Esophagus squamous epithelium (tissue), 5 donors: ENCODE measurements around the gene DLX3. TPM values are rescaled to one million over a fixed set of nuclear protein-coding genes. Genes with fewer than 3 reads are reported as not detected.

Experiments used
- DNase-seq: peaks from one replicate; lab custom pipeline; 2025; lab: John Stamatoyannopoulos, UW
- H3K27ac ChIP-seq, 4 donors: fragments of 200-600 bp; sonication (generic); one replicate each; pipeline ENCODE4 v1.5.1; 2016 to 2019; ENCODE audit warnings: mild to moderate bottlenecking in 1 of 4
- H3K27me3 ChIP-seq, 4 donors: fragments of 200-600 bp; sonication (generic); 1 replicate in 3 of 4; 2 replicates in 1 of 4; pipeline versions ENCODE4 v1.5.1 to v1.6.0; 2017 to 2021; ENCODE audit warnings: antibody characterized with exemption in 1 of 4
- H3K36me3 ChIP-seq, 3 donors: fragments of 200-600 bp; sonication (generic); one replicate each; pipeline ENCODE4 v1.5.1; 2016 to 2019
- H3K4me1 ChIP-seq, 3 donors: fragments of 200-600 bp; sonication (generic); one replicate each; pipeline ENCODE4 v1.5.1; 2017 to 2019
- H3K4me3 ChIP-seq, 4 donors: fragments of 200-600 bp; sonication (generic); 1 replicate in 3 of 4; 2 replicates in 1 of 4; pipeline ENCODE4 v1.5.1; 2016 to 2019; ENCODE audit warnings: mild to moderate bottlenecking in 2 of 4, moderate library complexity in 1 of 4
- H3K9me3 ChIP-seq, 3 donors: fragments of 200-600 bp; sonication (generic); one replicate each; pipeline ENCODE4 v1.5.1; 2016 to 2019
- POLR2A ChIP-seq, 4 donors: fragments of 450-650 bp; IDR thresholded peaks; one replicate each; pipeline ENCODE4 v1.6.1; 2017; ENCODE audit warnings: antibody characterized with exemption in 4 of 4, mild to moderate bottlenecking in 4 of 4, moderate library complexity in 3 of 4
- WGBS, 2 donors: methylation state at CpG; one replicate each; pipeline ENCODE4 v1.1.5; 2018; 5-methylcytosine and 5-hydroxymethylcytosine counted together
- intact Hi-C: fragments of 100-400 bp; cut with DNase I; formaldehyde crosslinking; loops from one replicate; pipeline ENCODE4 v1.15.0; 2022
- total RNA-seq, 4 donors: library from RNA; depleted of rRNA; stranded (reverse); fragments of >200 nt; gene quantifications; one replicate each; pipeline ENCODE4 v1.1.0, GENCODE V29; 2016
- TF ChIP-seq, protein P1 (sequence below), 6 experiments: fragments of 450-650 bp in 4 of 6; fragments of 200-600 bp in 2 of 6; sonication (generic) in 2 of 6; IDR thresholded peaks; one replicate each; pipeline ENCODE4 v1.5.1; 2016 to 2019; ENCODE audit warnings: antibody characterized with exemption in 6 of 6, mild to moderate bottlenecking in 4 of 6, moderate library complexity in 4 of 6
- donor health status: DM: yes; HTN: yes; CAD: no.

DLX3 gene
- total RNA-seq, 4 donors from 2014 or later, result 0.76 to 2.0 (median 1.4) TPM

DNA sequence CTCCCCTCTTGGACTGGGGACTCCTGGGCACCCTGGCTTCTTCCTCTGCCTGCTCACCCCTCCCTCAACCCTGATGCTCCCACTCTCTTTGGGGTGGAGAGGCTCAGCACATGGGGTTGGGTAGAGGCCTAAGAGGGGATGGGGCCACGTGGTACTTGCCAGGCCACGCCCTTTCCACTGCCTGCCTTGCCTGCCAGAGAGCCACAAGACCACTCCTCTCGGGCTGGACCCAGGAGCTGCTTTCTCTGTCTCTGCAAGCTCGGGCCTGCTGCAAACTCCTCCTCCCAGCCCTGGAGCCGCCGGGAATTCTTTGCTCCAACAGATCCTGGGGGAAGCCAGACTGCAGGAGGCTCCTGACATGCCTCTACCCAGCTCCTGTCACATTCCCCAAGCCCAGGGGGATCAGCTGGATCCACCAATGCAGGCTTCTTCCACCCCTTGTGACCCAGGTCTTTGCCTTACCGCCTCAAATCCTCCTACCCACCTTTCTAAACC is 14.3 kb downstream of the DLX3 start:
- WGBS, 2 donors, result 34 to 40% methylated on average over 1 to 6 of the region's 7 CpGs
- Histone ChIP-seq H3K9me3 (no peaks in the 10 kb centered on the region), H3K4me3 (no peak overlapping the region), H3K27me3 (peaks cover 0 to 83% (median 0%) of the 10 kb centered on the region in 4 donors), H3K4me1 (peaks cover 0 to 68% (median 15%) of the 10 kb centered on the region in 3 donors), H3K27ac (no peak overlapping the region), H3K36me3 (no peaks in the 10 kb centered on the region)
- TF ChIP-seq POLR2A (IDR thresholded peaks at IDR 0.05), result no peak
- TF ChIP-seq, protein P1, sequence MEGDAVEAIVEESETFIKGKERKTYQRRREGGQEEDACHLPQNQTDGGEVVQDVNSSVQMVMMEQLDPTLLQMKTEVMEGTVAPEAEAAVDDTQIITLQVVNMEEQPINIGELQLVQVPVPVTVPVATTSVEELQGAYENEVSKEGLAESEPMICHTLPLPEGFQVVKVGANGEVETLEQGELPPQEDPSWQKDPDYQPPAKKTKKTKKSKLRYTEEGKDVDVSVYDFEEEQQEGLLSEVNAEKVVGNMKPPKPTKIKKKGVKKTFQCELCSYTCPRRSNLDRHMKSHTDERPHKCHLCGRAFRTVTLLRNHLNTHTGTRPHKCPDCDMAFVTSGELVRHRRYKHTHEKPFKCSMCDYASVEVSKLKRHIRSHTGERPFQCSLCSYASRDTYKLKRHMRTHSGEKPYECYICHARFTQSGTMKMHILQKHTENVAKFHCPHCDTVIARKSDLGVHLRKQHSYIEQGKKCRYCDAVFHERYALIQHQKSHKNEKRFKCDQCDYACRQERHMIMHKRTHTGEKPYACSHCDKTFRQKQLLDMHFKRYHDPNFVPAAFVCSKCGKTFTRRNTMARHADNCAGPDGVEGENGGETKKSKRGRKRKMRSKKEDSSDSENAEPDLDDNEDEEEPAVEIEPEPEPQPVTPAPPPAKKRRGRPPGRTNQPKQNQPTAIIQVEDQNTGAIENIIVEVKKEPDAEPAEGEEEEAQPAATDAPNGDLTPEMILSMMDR (IDR thresholded peaks at IDR 0.05), result no peak
- intact Hi-C loops, result no loop called here
- DNase-seq, result no peak

DNA sequence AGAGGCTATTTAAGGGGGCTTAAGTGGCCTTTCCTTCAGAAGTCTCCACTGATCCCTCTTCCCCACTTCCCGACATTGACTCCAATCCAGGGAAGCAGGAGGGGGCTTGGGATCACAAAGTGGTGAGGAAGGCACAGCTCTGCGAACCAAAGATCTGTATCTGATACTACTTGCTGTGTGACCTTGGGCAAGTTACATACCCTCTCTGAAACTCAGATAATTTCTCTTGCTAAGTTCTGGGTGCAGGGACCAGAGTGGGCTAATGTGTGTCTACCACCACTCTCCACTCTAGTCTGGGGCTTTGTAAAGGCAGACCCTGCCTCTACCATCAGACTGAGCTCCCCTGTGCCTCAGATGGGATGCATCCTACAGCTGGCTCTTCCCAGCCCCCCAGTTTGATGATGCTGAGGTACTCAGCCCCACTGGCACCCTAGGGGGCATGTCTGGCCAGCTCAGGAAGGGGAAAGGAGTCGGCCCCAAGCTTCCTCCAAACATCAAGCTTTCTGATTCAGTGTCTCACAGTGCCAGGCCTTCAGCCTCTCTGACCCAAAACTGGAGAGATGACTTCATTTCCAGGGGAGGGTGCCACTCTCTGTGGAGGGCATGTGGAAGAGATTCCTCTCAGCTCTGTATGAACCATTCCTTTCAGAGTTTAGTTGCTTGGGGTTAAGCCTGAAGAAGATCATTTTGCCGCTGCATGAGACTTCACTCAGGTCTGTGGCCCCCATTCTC is 15.1 kb downstream of the DLX3 start:
- H3K4me1 ChIP-seq, result peaks cover 0 to 75% (median 15%) of the 10 kb centered on the region in 3 donors
- 72 to 93% methylated on average over 2 to 3 of the region's 4 CpGs for WGBS, 2 donors
- no peak for DNase-seq
- no peaks in the 10 kb centered on the region for H3K9me3 ChIP-seq
- no peak overlapping the region for H3K4me3 ChIP-seq
- no peak for TF ChIP-seq POLR2A (IDR thresholded peaks at IDR 0.05)
- TF ChIP-seq, protein P1 (IDR thresholded peaks at IDR 0.05), result no peak
- intact Hi-C loops, result no loop called here
- no peak overlapping the region for H3K27ac ChIP-seq
- peaks cover 0 to 83% (median 0%) of the 10 kb centered on the region in 4 donors for H3K27me3 ChIP-seq
- no peaks in the 10 kb centered on the region for H3K36me3 ChIP-seq

DNA sequence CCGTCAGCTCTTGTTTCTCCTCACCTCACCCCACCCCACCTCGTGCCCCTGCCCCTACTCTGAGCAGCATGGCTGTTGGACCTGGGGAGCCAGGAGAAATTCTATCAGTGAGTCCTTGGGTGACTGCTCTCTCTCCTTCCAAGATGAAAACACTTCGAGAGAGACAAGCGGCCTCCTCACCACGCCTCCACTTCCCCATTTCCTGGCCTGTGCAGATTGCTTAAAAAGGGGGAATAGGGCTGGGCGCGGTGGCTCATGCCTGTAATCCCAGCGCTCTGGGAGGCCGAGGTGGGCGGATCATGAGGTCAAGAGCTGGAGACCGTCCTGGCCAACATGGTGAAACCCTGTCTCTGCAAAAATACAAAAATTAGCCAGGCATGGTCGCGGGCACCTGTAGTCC is 16.5 kb downstream of the DLX3 start:
- H3K4me3 ChIP-seq, result no peak overlapping the region
- no peaks in the 10 kb centered on the region for H3K36me3 ChIP-seq
- H3K27me3 ChIP-seq, result peaks cover 0 to 85% (median 4%) of the 10 kb centered on the region in 4 donors
- H3K27ac ChIP-seq, result no peak overlapping the region
- TF ChIP-seq POLR2A (IDR thresholded peaks at IDR 0.05), result no peak
- TF ChIP-seq, protein P1 (IDR thresholded peaks at IDR 0.05), result no peak
- intact Hi-C loops, result no loop called here
- no peak for DNase-seq
- H3K4me1 ChIP-seq, result peaks cover 0 to 61% (median 15%) of the 10 kb centered on the region in 3 donors
- H3K9me3 ChIP-seq, result no peaks in the 10 kb centered on the region
- WGBS, 2 donors, result 62 to 92% methylated on average over 4 to 13 of the region's 13 CpGs

DNA sequence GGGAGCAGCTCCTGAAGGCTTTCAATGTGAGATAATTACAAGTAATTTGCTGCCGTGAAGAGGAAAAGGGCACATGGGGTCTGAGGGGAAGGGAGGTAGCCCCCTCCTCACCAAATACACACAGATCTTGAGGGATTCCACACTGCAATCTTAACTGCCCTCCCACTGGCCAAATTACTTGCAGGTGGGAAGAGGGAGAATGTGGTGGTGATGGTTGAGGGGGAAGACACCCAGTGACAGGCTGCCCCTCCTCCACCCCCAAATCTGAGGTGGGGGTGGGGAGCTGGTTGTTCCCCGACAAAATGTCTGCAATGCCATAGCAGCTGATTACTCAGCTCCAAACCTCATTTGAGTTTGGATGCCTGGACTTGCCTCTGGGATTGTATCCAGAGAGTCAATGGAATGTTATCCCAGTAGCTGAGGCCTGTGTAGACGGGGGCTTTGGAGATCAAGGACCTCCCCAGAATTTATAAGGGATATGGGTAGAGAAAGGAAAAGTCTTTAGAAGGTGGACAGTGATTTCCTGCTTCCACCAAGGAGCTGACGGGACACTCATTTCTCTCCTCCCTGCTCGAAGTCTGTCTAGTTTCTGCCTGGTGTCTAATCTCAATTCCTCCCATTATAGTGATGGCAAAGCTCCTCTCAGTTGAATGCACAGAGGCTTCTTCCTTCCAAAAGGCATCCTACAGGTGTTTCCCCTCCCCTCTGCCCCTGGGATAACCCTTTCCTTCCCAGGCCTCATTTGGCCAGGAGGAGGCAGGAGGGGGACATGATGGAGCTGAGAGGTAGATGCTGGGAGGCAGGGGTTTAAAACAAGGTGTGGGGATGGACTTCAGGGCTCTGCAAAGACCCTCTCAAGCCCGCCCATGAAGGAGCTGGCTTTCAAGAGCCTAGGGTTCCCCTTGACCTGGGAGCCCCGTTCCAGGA is 17.3 kb downstream of the DLX3 start:
- Histone ChIP-seq H3K4me1 (peaks cover under 1 to 66% (median 16%) of the 10 kb centered on the region in 3 donors), H3K36me3 (no peaks in the 10 kb centered on the region), H3K4me3 (no peak overlapping the region), H3K27ac (no peak overlapping the region), H3K9me3 (no peaks in the 10 kb centered on the region), H3K27me3 (peaks cover 0 to 93% (median 11%) of the 10 kb centered on the region in 4 donors)
- intact Hi-C loops, result no loop called here
- TF ChIP-seq POLR2A (IDR thresholded peaks at IDR 0.05), result no peak
- TF ChIP-seq, protein P1 (IDR thresholded peaks at IDR 0.05), result no peak
- no peak for DNase-seq
- WGBS, 2 donors, result 27 to 32% methylated on average over 6 to 7 of the region's 7 CpGs
